H9 (cell line): ENCODE measurements around the gene GXYLT1. TPM values are rescaled to one million over a fixed set of nuclear protein-coding genes. Genes with fewer than 3 reads are reported as not detected.
A peak's percentile ranks its signal among the peaks of the same experiment; 100 is the strongest.

Source experiments
- DNase-seq: peaks from one replicate; pipeline ENCODE4 v3.0.0-alpha.2; 2017
- H2AFZ ChIP-seq: one replicate; pipeline ENCODE4 v1.6.1; 2013; ENCODE audit warnings: mild to moderate bottlenecking, low read length, control low read depth, moderate library complexity
- H2AK5ac ChIP-seq: 2 replicates; pipeline ENCODE4 v1.6.1; 2013; ENCODE audit warnings: low read length, control low read depth, mixed read lengths; ENCODE audit not compliant: insufficient read length
- H2BK120ac ChIP-seq: one replicate; pipeline ENCODE4 v1.6.1; 2013; ENCODE audit warnings: low read depth, mild to moderate bottlenecking, low read length, control low read depth, inconsistent platforms; ENCODE audit not compliant: poor library complexity, severe bottlenecking
- H2BK12ac ChIP-seq: 2 replicates; pipeline ENCODE4 v1.6.1; 2013; ENCODE audit warnings: low read length, control low read depth, mixed read lengths, low read depth; ENCODE audit not compliant: insufficient read length
- H2BK15ac ChIP-seq: 2 replicates; pipeline ENCODE4 v1.6.1; 2013; ENCODE audit warnings: low read depth, low read length, control low read depth
- H2BK20ac ChIP-seq: one replicate; pipeline ENCODE4 v1.6.1; 2013; ENCODE audit warnings: low read depth, mild to moderate bottlenecking, low read length, control low read depth, inconsistent platforms; ENCODE audit not compliant: poor library complexity, severe bottlenecking
- H2BK5ac ChIP-seq: 2 replicates; pipeline ENCODE4 v1.6.1; 2013; ENCODE audit warnings: low read length, control low read depth, mixed read lengths; ENCODE audit not compliant: insufficient read length
- H3K14ac ChIP-seq: 2 replicates; pipeline ENCODE4 v1.6.1; 2013; ENCODE audit warnings: low read length, control low read depth; ENCODE audit not compliant: insufficient read depth
- H3K18ac ChIP-seq: 2 replicates; pipeline ENCODE4 v1.6.1; 2013; ENCODE audit warnings: low read depth, mild to moderate bottlenecking, mixed read lengths, low read length, control low read depth; ENCODE audit not compliant: insufficient read length
- H3K23ac ChIP-seq: 2 replicates; pipeline ENCODE4 v1.6.1; 2013; ENCODE audit warnings: low read length, control low read depth, mixed read lengths, low read depth; ENCODE audit not compliant: insufficient read length
- H3K23me2 ChIP-seq: 2 replicates; pipeline ENCODE4 v1.6.1; 2013; ENCODE audit warnings: low read depth, mild to moderate bottlenecking, mixed read lengths, low read length, control low read depth; ENCODE audit not compliant: insufficient read length, poor library complexity, severe bottlenecking
- H3K27ac ChIP-seq: 2 replicates; pipeline ENCODE4 v1.5.1; 2013; ENCODE audit warnings: low read length, control low read depth, mixed read lengths, low read depth; ENCODE audit not compliant: insufficient read length
- H3K27me3 ChIP-seq: 2 replicates; pipeline ENCODE4 v1.6.1; 2013; ENCODE audit warnings: low read length, control low read depth, inconsistent platforms; ENCODE audit not compliant: insufficient read depth
- H3K4ac ChIP-seq: 2 replicates; pipeline ENCODE4 v1.6.1; 2013; ENCODE audit warnings: low read depth, mild to moderate bottlenecking, control low read depth, inconsistent platforms, low read length, moderate library complexity
- H3K4me1 ChIP-seq: 2 replicates; pipeline ENCODE4 v1.6.1; 2013; ENCODE audit warnings: low read length, control low read depth, inconsistent platforms; ENCODE audit not compliant: insufficient read depth
- H3K4me2 ChIP-seq: 2 replicates; pipeline ENCODE4 v1.6.1; 2013; ENCODE audit warnings: low read length, control low read depth, mixed read lengths; ENCODE audit not compliant: insufficient read length, insufficient read depth
- H3K56ac ChIP-seq: 2 replicates; pipeline ENCODE4 v1.6.1; 2013; ENCODE audit warnings: low read depth, mild to moderate bottlenecking, mixed read lengths, low read length, control low read depth; ENCODE audit not compliant: insufficient read length
- H3K79me1 ChIP-seq: 2 replicates; pipeline ENCODE4 v1.6.1; 2013; ENCODE audit warnings: low read depth, mild to moderate bottlenecking, moderate library complexity, low read length, control low read depth, inconsistent platforms; ENCODE audit not compliant: insufficient read depth, poor library complexity, severe bottlenecking
- H3K79me2 ChIP-seq: 2 replicates; pipeline ENCODE4 v1.6.1; 2013; ENCODE audit warnings: low read length, control low read depth, inconsistent platforms; ENCODE audit not compliant: insufficient read depth
- H3K9ac ChIP-seq: 2 replicates; pipeline ENCODE4 v1.6.1; 2013; ENCODE audit warnings: low read length, control low read depth, mixed read lengths; ENCODE audit not compliant: insufficient read length; ENCODE audit errors: extremely low read depth
- H3K9me3 ChIP-seq: one replicate; pipeline ENCODE4 v1.6.1; 2013; ENCODE audit warnings: low read depth, low read length, inconsistent platforms; ENCODE audit not compliant: control insufficient read depth
- H3T11ph ChIP-seq: one replicate; pipeline ENCODE4 v1.6.1; 2013; ENCODE audit warnings: mild to moderate bottlenecking, low read length, control low read depth, inconsistent platforms
- H4K20me1 ChIP-seq: one replicate; pipeline ENCODE4 v1.6.1; 2013; ENCODE audit not compliant: control insufficient read depth, insufficient read length, insufficient read depth
- H4K5ac ChIP-seq: 2 replicates; pipeline ENCODE4 v1.6.1; 2013; ENCODE audit warnings: low read depth, mild to moderate bottlenecking, mixed read lengths, low read length, control low read depth; ENCODE audit not compliant: insufficient read length
- H4K8ac ChIP-seq: replicated peaks from 2 replicates; pipeline ENCODE4 v1.6.1; 2013; ENCODE audit warnings: low read length, control low read depth, mixed read lengths, low read depth; ENCODE audit not compliant: insufficient read length
- H4K91ac ChIP-seq: 2 replicates; pipeline ENCODE4 v1.6.1; 2013; ENCODE audit warnings: low read depth, mild to moderate bottlenecking, moderate library complexity, mixed read lengths, low read length, control low read depth; ENCODE audit not compliant: insufficient read length
- H3K27ac Mint-ChIP-seq, 3 experiments: 2 replicates in 2 of 3; 3 replicates in 1 of 3; pipeline ENCODE4 v1.8.0; 2020 to 2021; ENCODE audit warnings: mixed read lengths in 3 of 3, mild to moderate bottlenecking in 1 of 3, moderate library complexity in 1 of 3
- H3K27me3 Mint-ChIP-seq: 2 replicates; pipeline ENCODE4 v1.8.0; 2021; ENCODE audit warnings: low read depth, mild to moderate bottlenecking, moderate library complexity, mixed read lengths
- H3K36me3 Mint-ChIP-seq, 3 experiments: 2 replicates in 2 of 3; 3 replicates in 1 of 3; pipeline ENCODE4 v1.8.0; 2020 to 2021; ENCODE audit warnings: low read depth in 3 of 3, mixed read lengths in 3 of 3; ENCODE audit not compliant: insufficient read depth in 1 of 3
- H3K4me1 Mint-ChIP-seq, 2 experiments: 2 replicates each; pipeline ENCODE4 v1.8.0; 2020; ENCODE audit warnings: mixed read lengths in 2 of 2
- H3K4me3 Mint-ChIP-seq, 2 experiments: 2 replicates in 1 of 2; 3 replicates in 1 of 2; pipeline ENCODE4 v1.8.0; 2020 to 2021; ENCODE audit warnings: mild to moderate bottlenecking in 2 of 2, mixed read lengths in 2 of 2, moderate library complexity in 1 of 2
- H3K9me3 Mint-ChIP-seq, 2 experiments: 2 replicates in 1 of 2; 3 replicates in 1 of 2; pipeline ENCODE4 v1.8.0; 2020; ENCODE audit warnings: mild to moderate bottlenecking in 2 of 2, mixed read lengths in 2 of 2, moderate library complexity in 1 of 2
- total RNA-seq: library from RNA; stranded (reverse); gene quantifications from 2 replicates; pipeline ENCODE4 v1.2.1, GENCODE V29; 2021
- TF ChIP-seq, protein P1 (sequence below): fragments of 200-600 bp; sonication (generic); conservative IDR thresholded peaks from 3 replicates; pipeline ENCODE4 v1.8.0; 2021; ENCODE audit warnings: antibody characterized with exemption, mild to moderate bottlenecking

Gene GXYLT1
- total RNA-seq, 1 experiment from 2014 or later, result 14.5 TPM

DNA sequence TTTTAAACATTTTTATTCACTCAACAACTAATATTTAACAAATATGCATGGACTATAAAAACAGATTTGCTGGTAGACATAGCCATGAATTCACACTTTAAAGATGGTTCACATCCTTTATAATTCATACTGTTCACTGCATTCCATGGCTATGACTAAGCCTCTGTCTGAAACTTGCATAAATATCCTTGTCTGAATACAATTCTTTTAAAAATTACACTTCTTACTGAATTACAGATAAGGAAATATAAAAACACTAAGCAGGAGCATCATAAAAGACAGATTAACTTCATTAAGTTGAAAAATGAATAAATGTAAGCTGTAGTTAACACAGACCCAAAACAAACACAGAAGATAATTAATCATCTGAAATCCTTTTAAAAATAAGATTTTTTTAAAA lies 53.8 kb downstream of the GXYLT1 start:
- H3K4me1 ChIP-seq, result peaks cover 3% of the 10 kb centered on the region; the same call in 1 of the 2 replicates
- no peak overlapping the region for H2AFZ ChIP-seq
- no peak for DNase-seq
- H3T11ph ChIP-seq, result no peak overlapping the region
- no peak overlapping the region for H3K9ac ChIP-seq
- H3K4me1 Mint-ChIP-seq, result peaks cover 14 to 15% of the 10 kb centered on the region in 2 experiments
- peak overlapping the region in 1 of 3 experiments; percentile 54; a peak in 1 of 7 replicates for H3K27ac Mint-ChIP-seq
- H3K4me2 ChIP-seq, result no peak overlapping the region
- no peak overlapping the region for H3K27ac ChIP-seq
- H3K23ac ChIP-seq, result no peak overlapping the region
- no peak overlapping the region for H3K56ac ChIP-seq
- H3K4ac ChIP-seq, result no peak overlapping the region
- no peak overlapping the region for H2BK15ac ChIP-seq
- H3K36me3 Mint-ChIP-seq, result peaks cover 0 to 4% (median 2%) of the 10 kb centered on the region in 3 experiments; a peak in 3 of 7 replicates
- no peaks in the 10 kb centered on the region for H3K9me3 ChIP-seq
- no peak overlapping the region for H2BK12ac ChIP-seq
- H3K18ac ChIP-seq, result no peak overlapping the region
- no peaks in the 10 kb centered on the region for H3K23me2 ChIP-seq
- no peaks in the 10 kb centered on the region for H3K79me2 ChIP-seq
- no peak overlapping the region for H2AK5ac ChIP-seq
- no peak overlapping the region for H4K8ac ChIP-seq
- H4K5ac ChIP-seq, result no peak overlapping the region
- TF ChIP-seq, protein P1, sequence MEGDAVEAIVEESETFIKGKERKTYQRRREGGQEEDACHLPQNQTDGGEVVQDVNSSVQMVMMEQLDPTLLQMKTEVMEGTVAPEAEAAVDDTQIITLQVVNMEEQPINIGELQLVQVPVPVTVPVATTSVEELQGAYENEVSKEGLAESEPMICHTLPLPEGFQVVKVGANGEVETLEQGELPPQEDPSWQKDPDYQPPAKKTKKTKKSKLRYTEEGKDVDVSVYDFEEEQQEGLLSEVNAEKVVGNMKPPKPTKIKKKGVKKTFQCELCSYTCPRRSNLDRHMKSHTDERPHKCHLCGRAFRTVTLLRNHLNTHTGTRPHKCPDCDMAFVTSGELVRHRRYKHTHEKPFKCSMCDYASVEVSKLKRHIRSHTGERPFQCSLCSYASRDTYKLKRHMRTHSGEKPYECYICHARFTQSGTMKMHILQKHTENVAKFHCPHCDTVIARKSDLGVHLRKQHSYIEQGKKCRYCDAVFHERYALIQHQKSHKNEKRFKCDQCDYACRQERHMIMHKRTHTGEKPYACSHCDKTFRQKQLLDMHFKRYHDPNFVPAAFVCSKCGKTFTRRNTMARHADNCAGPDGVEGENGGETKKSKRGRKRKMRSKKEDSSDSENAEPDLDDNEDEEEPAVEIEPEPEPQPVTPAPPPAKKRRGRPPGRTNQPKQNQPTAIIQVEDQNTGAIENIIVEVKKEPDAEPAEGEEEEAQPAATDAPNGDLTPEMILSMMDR, result no peak
- no peak overlapping the region for H2BK20ac ChIP-seq
- no peaks in the 10 kb centered on the region for H3K27me3 Mint-ChIP-seq
- H4K91ac ChIP-seq, result no peak overlapping the region
- H3K9me3 Mint-ChIP-seq, result no peaks in the 10 kb centered on the region
- H4K20me1 ChIP-seq, result no peaks in the 10 kb centered on the region
- no peak overlapping the region for H3K14ac ChIP-seq
- no peaks in the 10 kb centered on the region for H3K79me1 ChIP-seq
- H2BK5ac ChIP-seq, result no peak overlapping the region
- no peak overlapping the region for H3K4me3 Mint-ChIP-seq
- H3K27me3 ChIP-seq, result no peaks in the 10 kb centered on the region
- no peak overlapping the region for H2BK120ac ChIP-seq
